ENCODE data around the gene SLC13A1.

GRCh38 chr7:123242467-123243092 lies 42.8 kb upstream of the SLC13A1 start:
- TF ChIP-seq SIN3A (IDR thresholded peaks at IDR 0.05; ENCODE audit: borderline replicate concordance, insufficient read depth, low read length) (no peak), POLR2AphosphoS5 (IDR thresholded peaks at IDR 0.05; ENCODE audit: low read depth, low read length) (no peak), FOXP2 (optimal IDR thresholded peaks at IDR 0.05; ENCODE audit: borderline replicate concordance, extremely low read depth, extremely low read length, insufficient read depth) (no peak)

Measured in PFSK-1 (cell line).